OCI-LY1 (cell line): ENCODE measurements around the gene TMEM47.

Experiments
- H2AFZ ChIP-seq: fragments of 200-600 bp; sonication (generic), shearing (Covaris generic); 2 replicates; pipeline ENCODE4 v1.6.0; 2014; ENCODE audit warnings: antibody characterized with exemption, mild to moderate bottlenecking, low read length
- H3F3A ChIP-seq: fragments of 200-600 bp; sonication (generic), shearing (Covaris generic); 2 replicates; pipeline ENCODE4 v1.6.0; 2014; ENCODE audit warnings: mild to moderate bottlenecking, antibody characterized with exemption, low read length, moderate library complexity; ENCODE audit not compliant: insufficient read depth
- H3K27ac ChIP-seq: fragments of 200-600 bp; sonication (generic); 2 replicates; pipeline ENCODE4 v1.5.1; 2014; ENCODE audit warnings: low read length, mixed run types, mild to moderate bottlenecking, low read depth; ENCODE audit not compliant: poor library complexity, severe bottlenecking
- H3K27me3 ChIP-seq: fragments of 200-600 bp; sonication (generic); 2 replicates; pipeline ENCODE4 v1.6.0; 2014; ENCODE audit warnings: antibody characterized with exemption, mild to moderate bottlenecking, low read length, moderate library complexity; ENCODE audit not compliant: insufficient read depth
- H3K36me3 ChIP-seq: fragments of 200-600 bp; sonication (generic); 2 replicates; pipeline ENCODE4 v1.6.1; 2014; ENCODE audit warnings: mild to moderate bottlenecking, antibody characterized with exemption, low read length, moderate library complexity, mixed read lengths; ENCODE audit not compliant: insufficient read depth
- H3K4me1 ChIP-seq: fragments of 200-600 bp; sonication (generic); 2 replicates; pipeline ENCODE4 v1.5.1; 2014; ENCODE audit warnings: mild to moderate bottlenecking, low read length, moderate library complexity; ENCODE audit not compliant: insufficient read depth, severe bottlenecking
- H3K4me2 ChIP-seq: fragments of 200-600 bp; sonication (generic), shearing (Covaris generic); 2 replicates; pipeline ENCODE4 v1.6.1; 2014; ENCODE audit warnings: low read length
- H3K4me3 ChIP-seq: fragments of 200-600 bp; sonication (generic); 2 replicates; pipeline ENCODE4 v1.5.1; 2014; ENCODE audit warnings: low read length, low read depth, mild to moderate bottlenecking, mixed read lengths; ENCODE audit not compliant: poor library complexity, severe bottlenecking
- H3K79me2 ChIP-seq: fragments of 200-600 bp; shearing (Covaris generic); 2 replicates; pipeline ENCODE4 v1.6.1; 2016; ENCODE audit warnings: mixed run types, low read length, mixed read lengths; ENCODE audit not compliant: insufficient read depth
- H3K9ac ChIP-seq: fragments of 200-600 bp; sonication (generic), shearing (Covaris generic); 2 replicates; pipeline ENCODE4 v1.6.1; 2014; ENCODE audit warnings: mild to moderate bottlenecking, low read length, mixed read lengths
- H3K9me2 ChIP-seq: fragments of 200-600 bp; sonication (generic), shearing (Covaris generic); 2 replicates; pipeline ENCODE4 v1.6.1; 2014; ENCODE audit warnings: low read depth, mild to moderate bottlenecking, low read length, mixed read lengths
- H3K9me3 ChIP-seq: fragments of 200-600 bp; shearing (Covaris generic); 2 replicates; pipeline ENCODE4 v1.6.1; 2014; ENCODE audit warnings: low read length, mixed read lengths
- H4K20me1 ChIP-seq: fragments of 200-600 bp; sonication (generic), shearing (Covaris generic); 2 replicates; pipeline ENCODE4 v1.6.0; 2016; ENCODE audit warnings: mild to moderate bottlenecking, low read length; ENCODE audit not compliant: insufficient read depth
- EZH2 ChIP-seq: fragments of 200-600 bp; sonication (generic), shearing (Covaris generic); IDR thresholded peaks from 2 replicates; pipeline ENCODE4 v1.8.0; 2017; ENCODE audit warnings: borderline replicate concordance, mixed run types, mild to moderate bottlenecking, antibody characterized with exemption, low read length, moderate library complexity, mixed read lengths
- TF ChIP-seq, protein P1 (sequence below): fragments of 200-600 bp; sonication (generic), shearing (Covaris generic); IDR thresholded peaks from 2 replicates; pipeline ENCODE4 v1.5.1; 2017; ENCODE audit warnings: mild to moderate bottlenecking, antibody characterized with exemption, low read length, moderate library complexity, mixed read lengths

The TMEM47 gene

GRCh38 chrX:34655501-34656455 lies 1.3 kb downstream of the TMEM47 start:
- Histone ChIP-seq H3K4me3 (no peak overlapping the region), H3F3A (no peaks in the 10 kb centered on the region), H3K4me1 (no peaks in the 10 kb centered on the region), H3K27me3 (no peaks in the 10 kb centered on the region), H4K20me1 (no peaks in the 10 kb centered on the region), H3K27ac (no peak overlapping the region), H3K79me2 (no peaks in the 10 kb centered on the region), H3K36me3 (no peaks in the 10 kb centered on the region), H3K9ac (no peak overlapping the region), H3K4me2 (no peak overlapping the region), H2AFZ (no peak overlapping the region), H3K9me2 (no peaks in the 10 kb centered on the region), H3K9me3 (no peaks in the 10 kb centered on the region)
- no peak for TF ChIP-seq EZH2
- TF ChIP-seq, protein P1, sequence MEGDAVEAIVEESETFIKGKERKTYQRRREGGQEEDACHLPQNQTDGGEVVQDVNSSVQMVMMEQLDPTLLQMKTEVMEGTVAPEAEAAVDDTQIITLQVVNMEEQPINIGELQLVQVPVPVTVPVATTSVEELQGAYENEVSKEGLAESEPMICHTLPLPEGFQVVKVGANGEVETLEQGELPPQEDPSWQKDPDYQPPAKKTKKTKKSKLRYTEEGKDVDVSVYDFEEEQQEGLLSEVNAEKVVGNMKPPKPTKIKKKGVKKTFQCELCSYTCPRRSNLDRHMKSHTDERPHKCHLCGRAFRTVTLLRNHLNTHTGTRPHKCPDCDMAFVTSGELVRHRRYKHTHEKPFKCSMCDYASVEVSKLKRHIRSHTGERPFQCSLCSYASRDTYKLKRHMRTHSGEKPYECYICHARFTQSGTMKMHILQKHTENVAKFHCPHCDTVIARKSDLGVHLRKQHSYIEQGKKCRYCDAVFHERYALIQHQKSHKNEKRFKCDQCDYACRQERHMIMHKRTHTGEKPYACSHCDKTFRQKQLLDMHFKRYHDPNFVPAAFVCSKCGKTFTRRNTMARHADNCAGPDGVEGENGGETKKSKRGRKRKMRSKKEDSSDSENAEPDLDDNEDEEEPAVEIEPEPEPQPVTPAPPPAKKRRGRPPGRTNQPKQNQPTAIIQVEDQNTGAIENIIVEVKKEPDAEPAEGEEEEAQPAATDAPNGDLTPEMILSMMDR, result no peak

- Histone ChIP-seq H3K4me2 (no peak overlapping the region), H3K9me2 (no peaks in the 10 kb centered on the region), H3K36me3 (no peaks in the 10 kb centered on the region), H3K79me2 (no peaks in the 10 kb centered on the region), H3K9me3 (no peaks in the 10 kb centered on the region), H3K4me1 (no peaks in the 10 kb centered on the region), H3K9ac (no peak overlapping the region), H4K20me1 (no peaks in the 10 kb centered on the region), H3K4me3 (no peak overlapping the region), H3K27me3 (no peaks in the 10 kb centered on the region), H3K27ac (no peak overlapping the region), H3F3A (no peaks in the 10 kb centered on the region), H2AFZ (no peak overlapping the region)
- TF ChIP-seq EZH2, result no peak
- TF ChIP-seq, protein P1, result no peak
Observed at GRCh38 chrX:34654696-34655490, 2.2 kb downstream of the TMEM47 start.

DNA sequence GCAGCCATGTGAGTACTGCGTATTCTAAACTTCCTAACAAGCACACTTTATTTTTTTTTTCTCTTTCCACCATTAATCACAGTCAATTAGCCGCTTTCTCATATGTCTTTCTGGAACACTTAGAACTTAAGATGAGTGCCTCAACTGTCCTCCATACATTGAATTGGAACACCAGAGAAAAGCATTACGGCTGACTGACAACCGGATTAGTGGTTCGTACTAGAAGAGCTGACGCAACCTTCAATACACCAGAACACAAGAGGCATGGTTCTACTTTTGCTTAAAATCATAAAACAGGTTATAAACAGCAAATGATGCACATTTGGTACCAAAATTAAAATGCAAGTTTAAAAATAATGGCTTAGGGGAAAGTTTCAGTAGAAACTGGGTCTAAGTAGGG lies 3.3 kb downstream of the TMEM47 start:
- Histone ChIP-seq H3F3A (no peaks in the 10 kb centered on the region), H4K20me1 (no peaks in the 10 kb centered on the region), H3K9me2 (no peaks in the 10 kb centered on the region), H3K27ac (no peak overlapping the region), H3K79me2 (no peaks in the 10 kb centered on the region), H3K9me3 (no peaks in the 10 kb centered on the region), H3K9ac (no peak overlapping the region), H3K27me3 (no peaks in the 10 kb centered on the region), H2AFZ (no peak overlapping the region), H3K4me3 (no peak overlapping the region), H3K4me2 (no peak overlapping the region), H3K36me3 (no peaks in the 10 kb centered on the region), H3K4me1 (no peaks in the 10 kb centered on the region)
- TF ChIP-seq, protein P1, result no peak
- no peak for TF ChIP-seq EZH2
